Colonic mucosa (tissue), 4 donors: ENCODE measurements around the gene ZCRB1. TPM values are rescaled to one million over a fixed set of nuclear protein-coding genes. Genes with fewer than 3 reads are reported as not detected.

Source experiments
- DNase-seq: peaks from one replicate; pipeline ENCODE4 v3.0.0-alpha.2; 2020
- H3K27ac ChIP-seq: fragments of 200-600 bp; one replicate; pipeline ENCODE4 v1.8.0; 2021
- H3K27me3 ChIP-seq: fragments of 200-600 bp; one replicate; pipeline ENCODE4 v1.8.0; 2021
- H3K36me3 ChIP-seq: fragments of 200-600 bp; one replicate; pipeline ENCODE4 v1.8.0; 2021
- H3K4me1 ChIP-seq: fragments of 200-600 bp; one replicate; pipeline ENCODE4 v1.8.0; 2021; ENCODE audit warnings: mild to moderate bottlenecking
- H3K4me3 ChIP-seq: fragments of 200-600 bp; one replicate; pipeline ENCODE4 v1.8.0; 2021
- H3K9ac ChIP-seq, 2 donors: one replicate each; pipeline ENCODE4 v1.7.0; 2013; ENCODE audit warnings: control low read depth in 2 of 2, low read depth in 2 of 2, low read length in 2 of 2
- H3K9me3 ChIP-seq: fragments of 200-600 bp; one replicate; pipeline ENCODE4 v1.8.0; 2021
- CTCF ChIP-seq: fragments of 200-600 bp; IDR thresholded peaks from one replicate; pipeline ENCODE4 v1.8.0; 2022; ENCODE audit warnings: antibody characterized with exemption, mild to moderate bottlenecking
- intact Hi-C: fragments of 100-400 bp; cut with DNase I; formaldehyde crosslinking; loops from one replicate; pipeline ENCODE4 v1.14.1; 2022
- total RNA-seq, 2 donors: library from RNA; stranded (reverse); fragmentation: NEBNext Ultra II Directional in 1 of 2; extraction: Animal tissue kit (Norgen Biotek cat#: 25700) in 1 of 2; gene quantifications; one replicate each; pipeline ENCODE4 v1.2.1, GENCODE V29; 2021
- donor health status: healthy.
- donor health status: DM: no; HTN: no; CAD: no.
- donor health status: DM: no; HTN: no; CAD: no.

The ZCRB1 gene
- total RNA-seq, 2 donors from 2014 or later, result 31.2 to 35.5 TPM

- H3K27ac ChIP-seq, result no peak overlapping the region
- no peak for DNase-seq
- H3K27me3 ChIP-seq, result no peaks in the 10 kb centered on the region
- H3K4me1 ChIP-seq, result no peaks in the 10 kb centered on the region
- H3K4me3 ChIP-seq, result no peak overlapping the region
- H3K36me3 ChIP-seq, result no peaks in the 10 kb centered on the region
- no peak overlapping the region for H3K9ac ChIP-seq
- TF ChIP-seq CTCF, result no peak
- H3K9me3 ChIP-seq, result no peaks in the 10 kb centered on the region
- intact Hi-C loops, result no loop called here
These were observed 20.6 kb upstream of the ZCRB1 start for GRCh38 chr12:42346403-42347002.

- no peak for DNase-seq
- Histone ChIP-seq H3K4me3 (no peak overlapping the region), H3K27me3 (no peaks in the 10 kb centered on the region), H3K27ac (no peak overlapping the region), H3K4me1 (no peaks in the 10 kb centered on the region), H3K36me3 (no peaks in the 10 kb centered on the region), H3K9me3 (no peaks in the 10 kb centered on the region), H3K9ac (no peak overlapping the region)
- intact Hi-C loops, result no loop called here
- no peak for TF ChIP-seq CTCF
These were observed 17.8 kb upstream of the ZCRB1 start for GRCh38 chr12:42343721-42344120.

GRCh38 chr12:42342028-42342427 is 16.1 kb upstream of the ZCRB1 start:
- no peaks in the 10 kb centered on the region for H3K9me3 ChIP-seq
- H3K4me1 ChIP-seq, result no peaks in the 10 kb centered on the region
- no peak overlapping the region for H3K27ac ChIP-seq
- H3K9ac ChIP-seq, result no peak overlapping the region
- no peak for DNase-seq
- no peak for TF ChIP-seq CTCF
- intact Hi-C loops, result no loop called here
- H3K4me3 ChIP-seq, result no peak overlapping the region
- H3K27me3 ChIP-seq, result no peaks in the 10 kb centered on the region
- H3K36me3 ChIP-seq, result no peaks in the 10 kb centered on the region

GRCh38 chr12:42338280-42338679 is 12.4 kb upstream of the ZCRB1 start:
- no peaks in the 10 kb centered on the region for H3K27me3 ChIP-seq
- H3K9ac ChIP-seq, result no peak overlapping the region
- H3K4me1 ChIP-seq, result no peaks in the 10 kb centered on the region
- H3K27ac ChIP-seq, result no peak overlapping the region
- intact Hi-C loops, result no loop called here
- DNase-seq, result no peak
- H3K9me3 ChIP-seq, result no peaks in the 10 kb centered on the region
- no peak overlapping the region for H3K4me3 ChIP-seq
- no peaks in the 10 kb centered on the region for H3K36me3 ChIP-seq
- TF ChIP-seq CTCF, result no peak

GRCh38 chr12:42336286-42336685 is 10.4 kb upstream of the ZCRB1 start:
- no peak for TF ChIP-seq CTCF
- Histone ChIP-seq H3K9me3 (no peaks in the 10 kb centered on the region), H3K4me1 (no peaks in the 10 kb centered on the region), H3K36me3 (no peaks in the 10 kb centered on the region), H3K9ac (no peak overlapping the region), H3K27ac (no peak overlapping the region), H3K4me3 (no peak overlapping the region), H3K27me3 (no peaks in the 10 kb centered on the region)
- no peak for DNase-seq
- intact Hi-C loops, result no loop called here
